Measurements from ENCODE around the gene DOC2A. TPM values are rescaled to one million over a fixed set of nuclear protein-coding genes. Genes with fewer than 3 reads are reported as not detected.

DOC2A gene
- total and polyA plus RNA-seq, 4 donors, result 0.09 to 0.22 (median 0.17) TPM; not detected in 1

DNA sequence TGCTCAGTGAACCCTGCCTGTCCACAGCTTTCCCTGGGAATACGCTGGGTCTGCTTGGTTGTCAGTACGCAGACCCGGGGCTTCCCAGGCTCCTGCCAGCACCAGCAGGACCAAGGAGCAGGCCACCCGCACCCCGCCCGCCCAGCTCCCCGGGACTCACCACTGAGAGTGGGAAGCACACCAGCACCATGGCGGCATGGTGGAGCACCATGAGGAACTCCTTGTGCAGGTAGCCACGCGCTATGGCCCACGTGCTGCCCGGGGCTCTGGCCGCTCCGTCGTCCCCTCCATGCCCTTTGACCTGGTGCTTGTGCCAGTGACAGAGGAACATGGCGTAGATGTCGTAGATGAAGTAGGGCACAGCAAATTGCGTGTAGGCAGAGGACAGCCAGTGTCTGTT lies 15.6 kb upstream of the DOC2A start:
- H3K9ac ChIP-seq (ENCODE audit: low read depth in 1 of 2, low read length in 2 of 2), result no peak overlapping the region
- peaks cover 0 to 3% (median under 1%) of the 10 kb centered on the region in 4 donors for H3K4me1 ChIP-seq (ENCODE audit: control insufficient read depth in 4 of 4, insufficient read depth in 4 of 4, low read length in 3 of 4)
- no peak for DNase-seq (ENCODE audit: low spot score)
- no peak overlapping the region for H3K27ac ChIP-seq (ENCODE audit: low read depth in 1 of 2, low read length in 2 of 2)
- 84% methylated on average over 18 of the region's 18 CpGs for WGBS
- peaks cover 0 to 2% (median 0%) of the 10 kb centered on the region in 4 donors for H3K27me3 ChIP-seq (ENCODE audit: control insufficient read depth in 4 of 4, insufficient read depth in 4 of 4, low read length in 3 of 4)
- no peaks in the 10 kb centered on the region for H3K36me3 ChIP-seq (ENCODE audit: control insufficient read depth in 4 of 4, insufficient read depth in 3 of 4, low read depth in 1 of 4, low read length in 3 of 4)
- TF ChIP-seq EGR1 (IDR thresholded peaks at IDR 0.05; ENCODE audit: low read depth in 2 of 2), result no peak
- no peaks in the 10 kb centered on the region for H3K9me3 ChIP-seq (ENCODE audit: control insufficient read depth in 4 of 4, low read length in 3 of 4)
- no peak overlapping the region for H3K4me3 ChIP-seq (ENCODE audit: low read depth in 1 of 3, low read length in 3 of 3)

DNA sequence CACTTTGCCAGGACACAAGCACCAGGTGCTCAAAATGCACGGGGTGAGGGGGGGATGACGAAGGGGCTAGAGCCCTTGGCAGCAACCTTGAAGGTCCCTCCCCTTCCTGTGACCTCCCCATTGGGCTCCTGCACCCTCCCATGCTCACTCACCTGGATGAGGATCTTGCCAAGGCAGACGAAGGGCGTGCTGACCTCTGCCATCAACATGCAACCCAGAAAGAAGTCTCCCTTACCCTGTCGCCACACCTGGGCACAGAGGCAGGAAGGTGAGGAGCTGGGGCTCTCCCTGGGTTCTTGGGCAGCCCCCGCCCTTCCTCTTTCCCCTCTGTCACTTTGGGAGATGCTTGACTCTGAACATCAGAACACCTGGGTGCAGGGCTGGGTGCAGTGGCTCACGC lies 14.7 kb upstream of the DOC2A start:
- H3K27me3 ChIP-seq (ENCODE audit: control insufficient read depth in 4 of 4, insufficient read depth in 4 of 4, low read length in 3 of 4), result peaks cover 0 to 2% (median 0%) of the 10 kb centered on the region in 4 donors
- DNase-seq (ENCODE audit: low spot score), result no peak
- peaks cover 2 to 8% (median 4%) of the 10 kb centered on the region in 4 donors for H3K4me1 ChIP-seq (ENCODE audit: control insufficient read depth in 4 of 4, insufficient read depth in 4 of 4, low read length in 3 of 4)
- H3K9me3 ChIP-seq (ENCODE audit: control insufficient read depth in 4 of 4, low read length in 3 of 4), result no peaks in the 10 kb centered on the region
- H3K9ac ChIP-seq (ENCODE audit: low read depth in 1 of 2, low read length in 2 of 2), result no peak overlapping the region
- no peak overlapping the region for H3K27ac ChIP-seq (ENCODE audit: low read depth in 1 of 2, low read length in 2 of 2)
- H3K4me3 ChIP-seq (ENCODE audit: low read depth in 1 of 3, low read length in 3 of 3), result no peak overlapping the region
- no peak for TF ChIP-seq RAD21 (IDR thresholded peaks at IDR 0.05)
- no peak for TF ChIP-seq GABPA (IDR thresholded peaks at IDR 0.05 in 1 of 2, conservative IDR thresholded peaks at IDR 0.05 in 1 of 2)
- TF ChIP-seq, protein P1, sequence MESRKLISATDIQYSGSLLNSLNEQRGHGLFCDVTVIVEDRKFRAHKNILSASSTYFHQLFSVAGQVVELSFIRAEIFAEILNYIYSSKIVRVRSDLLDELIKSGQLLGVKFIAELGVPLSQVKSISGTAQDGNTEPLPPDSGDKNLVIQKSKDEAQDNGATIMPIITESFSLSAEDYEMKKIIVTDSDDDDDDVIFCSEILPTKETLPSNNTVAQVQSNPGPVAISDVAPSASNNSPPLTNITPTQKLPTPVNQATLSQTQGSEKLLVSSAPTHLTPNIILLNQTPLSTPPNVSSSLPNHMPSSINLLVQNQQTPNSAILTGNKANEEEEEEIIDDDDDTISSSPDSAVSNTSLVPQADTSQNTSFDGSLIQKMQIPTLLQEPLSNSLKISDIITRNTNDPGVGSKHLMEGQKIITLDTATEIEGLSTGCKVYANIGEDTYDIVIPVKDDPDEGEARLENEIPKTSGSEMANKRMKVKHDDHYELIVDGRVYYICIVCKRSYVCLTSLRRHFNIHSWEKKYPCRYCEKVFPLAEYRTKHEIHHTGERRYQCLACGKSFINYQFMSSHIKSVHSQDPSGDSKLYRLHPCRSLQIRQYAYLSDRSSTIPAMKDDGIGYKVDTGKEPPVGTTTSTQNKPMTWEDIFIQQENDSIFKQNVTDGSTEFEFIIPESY (IDR thresholded peaks at IDR 0.05), result no peak
- TF ChIP-seq FOXA1 (IDR thresholded peaks at IDR 0.05), result no peak
- TF ChIP-seq, protein P2, sequence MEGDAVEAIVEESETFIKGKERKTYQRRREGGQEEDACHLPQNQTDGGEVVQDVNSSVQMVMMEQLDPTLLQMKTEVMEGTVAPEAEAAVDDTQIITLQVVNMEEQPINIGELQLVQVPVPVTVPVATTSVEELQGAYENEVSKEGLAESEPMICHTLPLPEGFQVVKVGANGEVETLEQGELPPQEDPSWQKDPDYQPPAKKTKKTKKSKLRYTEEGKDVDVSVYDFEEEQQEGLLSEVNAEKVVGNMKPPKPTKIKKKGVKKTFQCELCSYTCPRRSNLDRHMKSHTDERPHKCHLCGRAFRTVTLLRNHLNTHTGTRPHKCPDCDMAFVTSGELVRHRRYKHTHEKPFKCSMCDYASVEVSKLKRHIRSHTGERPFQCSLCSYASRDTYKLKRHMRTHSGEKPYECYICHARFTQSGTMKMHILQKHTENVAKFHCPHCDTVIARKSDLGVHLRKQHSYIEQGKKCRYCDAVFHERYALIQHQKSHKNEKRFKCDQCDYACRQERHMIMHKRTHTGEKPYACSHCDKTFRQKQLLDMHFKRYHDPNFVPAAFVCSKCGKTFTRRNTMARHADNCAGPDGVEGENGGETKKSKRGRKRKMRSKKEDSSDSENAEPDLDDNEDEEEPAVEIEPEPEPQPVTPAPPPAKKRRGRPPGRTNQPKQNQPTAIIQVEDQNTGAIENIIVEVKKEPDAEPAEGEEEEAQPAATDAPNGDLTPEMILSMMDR (IDR thresholded peaks at IDR 0.05; ENCODE audit: low read depth, low read length, missing input control), result no peak
- TF ChIP-seq YY1 (IDR thresholded peaks at IDR 0.05), result no peak
- H3K36me3 ChIP-seq (ENCODE audit: control insufficient read depth in 4 of 4, insufficient read depth in 3 of 4, low read depth in 1 of 4, low read length in 3 of 4), result no peaks in the 10 kb centered on the region
- 59% methylated on average over 7 of the region's 7 CpGs for WGBS

DNA sequence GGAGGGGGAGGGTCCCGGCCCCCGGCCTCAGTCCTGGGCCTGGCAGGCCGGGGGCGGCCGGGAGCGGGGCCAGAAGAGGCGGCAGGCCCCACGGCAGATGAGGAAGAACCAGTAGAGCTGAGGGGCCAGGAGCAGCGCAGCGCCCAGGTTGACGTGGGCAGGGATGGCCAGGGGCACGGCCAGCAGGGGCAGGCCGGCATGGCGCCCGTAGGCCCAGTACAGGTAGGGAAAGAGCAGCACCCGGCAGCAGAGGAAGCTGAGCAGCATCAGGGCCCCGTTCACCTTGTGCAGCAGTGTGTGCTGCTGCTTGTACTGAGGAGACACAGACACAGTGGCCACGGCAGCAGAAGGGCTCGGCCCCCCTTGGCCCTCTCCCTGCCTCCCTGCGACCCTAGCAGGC lies 14.3 kb upstream of the DOC2A start:
- H3K4me3 ChIP-seq (ENCODE audit: low read depth in 1 of 3, low read length in 3 of 3), result no peak overlapping the region
- H3K9ac ChIP-seq (ENCODE audit: low read depth in 1 of 2, low read length in 2 of 2), result no peak overlapping the region
- no peaks in the 10 kb centered on the region for H3K9me3 ChIP-seq (ENCODE audit: control insufficient read depth in 4 of 4, low read length in 3 of 4)
- no peak for DNase-seq (ENCODE audit: low spot score)
- WGBS, result 74% methylated on average over 20 of the region's 20 CpGs
- peaks cover 0 to 2% (median 0%) of the 10 kb centered on the region in 4 donors for H3K27me3 ChIP-seq (ENCODE audit: control insufficient read depth in 4 of 4, insufficient read depth in 4 of 4, low read length in 3 of 4)
- peaks cover 2 to 8% (median 4%) of the 10 kb centered on the region in 4 donors for H3K4me1 ChIP-seq (ENCODE audit: control insufficient read depth in 4 of 4, insufficient read depth in 4 of 4, low read length in 3 of 4)
- H3K36me3 ChIP-seq (ENCODE audit: control insufficient read depth in 4 of 4, insufficient read depth in 3 of 4, low read depth in 1 of 4, low read length in 3 of 4), result no peaks in the 10 kb centered on the region
- H3K27ac ChIP-seq (ENCODE audit: low read depth in 1 of 2, low read length in 2 of 2), result no peak overlapping the region
- TF ChIP-seq, protein P1 (IDR thresholded peaks at IDR 0.05), result no peak
- TF ChIP-seq RAD21 (IDR thresholded peaks at IDR 0.05), result no peak
- no peak for TF ChIP-seq FOXA1 (IDR thresholded peaks at IDR 0.05)
- TF ChIP-seq, protein P3, sequence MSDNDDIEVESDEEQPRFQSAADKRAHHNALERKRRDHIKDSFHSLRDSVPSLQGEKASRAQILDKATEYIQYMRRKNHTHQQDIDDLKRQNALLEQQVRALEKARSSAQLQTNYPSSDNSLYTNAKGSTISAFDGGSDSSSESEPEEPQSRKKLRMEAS (IDR thresholded peaks at IDR 0.05), result no peak
- TF ChIP-seq HNF4G (IDR thresholded peaks at IDR 0.05), result no peak
- TF ChIP-seq TAF1 (conservative IDR thresholded peaks at IDR 0.05), result no peak
- TF ChIP-seq RXRA (IDR thresholded peaks at IDR 0.05), result no peak
- TF ChIP-seq JUND (IDR thresholded peaks at IDR 0.05), result no peak
- TF ChIP-seq, protein P4, sequence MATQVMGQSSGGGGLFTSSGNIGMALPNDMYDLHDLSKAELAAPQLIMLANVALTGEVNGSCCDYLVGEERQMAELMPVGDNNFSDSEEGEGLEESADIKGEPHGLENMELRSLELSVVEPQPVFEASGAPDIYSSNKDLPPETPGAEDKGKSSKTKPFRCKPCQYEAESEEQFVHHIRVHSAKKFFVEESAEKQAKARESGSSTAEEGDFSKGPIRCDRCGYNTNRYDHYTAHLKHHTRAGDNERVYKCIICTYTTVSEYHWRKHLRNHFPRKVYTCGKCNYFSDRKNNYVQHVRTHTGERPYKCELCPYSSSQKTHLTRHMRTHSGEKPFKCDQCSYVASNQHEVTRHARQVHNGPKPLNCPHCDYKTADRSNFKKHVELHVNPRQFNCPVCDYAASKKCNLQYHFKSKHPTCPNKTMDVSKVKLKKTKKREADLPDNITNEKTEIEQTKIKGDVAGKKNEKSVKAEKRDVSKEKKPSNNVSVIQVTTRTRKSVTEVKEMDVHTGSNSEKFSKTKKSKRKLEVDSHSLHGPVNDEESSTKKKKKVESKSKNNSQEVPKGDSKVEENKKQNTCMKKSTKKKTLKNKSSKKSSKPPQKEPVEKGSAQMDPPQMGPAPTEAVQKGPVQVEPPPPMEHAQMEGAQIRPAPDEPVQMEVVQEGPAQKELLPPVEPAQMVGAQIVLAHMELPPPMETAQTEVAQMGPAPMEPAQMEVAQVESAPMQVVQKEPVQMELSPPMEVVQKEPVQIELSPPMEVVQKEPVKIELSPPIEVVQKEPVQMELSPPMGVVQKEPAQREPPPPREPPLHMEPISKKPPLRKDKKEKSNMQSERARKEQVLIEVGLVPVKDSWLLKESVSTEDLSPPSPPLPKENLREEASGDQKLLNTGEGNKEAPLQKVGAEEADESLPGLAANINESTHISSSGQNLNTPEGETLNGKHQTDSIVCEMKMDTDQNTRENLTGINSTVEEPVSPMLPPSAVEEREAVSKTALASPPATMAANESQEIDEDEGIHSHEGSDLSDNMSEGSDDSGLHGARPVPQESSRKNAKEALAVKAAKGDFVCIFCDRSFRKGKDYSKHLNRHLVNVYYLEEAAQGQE (IDR thresholded peaks at IDR 0.05), result no peak
- TF ChIP-seq HNF4A (conservative IDR thresholded peaks at IDR 0.05), result no peak
- no peak for TF ChIP-seq YY1 (IDR thresholded peaks at IDR 0.05)
- no peak for TF ChIP-seq NR2F2 (IDR thresholded peaks at IDR 0.05)
- TF ChIP-seq, protein P2 (IDR thresholded peaks at IDR 0.05; ENCODE audit: low read depth, low read length, missing input control), result no peak
- TF ChIP-seq GABPA (IDR thresholded peaks at IDR 0.05 in 1 of 2, conservative IDR thresholded peaks at IDR 0.05 in 1 of 2), result no peak
